ENCODE data around the gene BMP5.

DNA sequence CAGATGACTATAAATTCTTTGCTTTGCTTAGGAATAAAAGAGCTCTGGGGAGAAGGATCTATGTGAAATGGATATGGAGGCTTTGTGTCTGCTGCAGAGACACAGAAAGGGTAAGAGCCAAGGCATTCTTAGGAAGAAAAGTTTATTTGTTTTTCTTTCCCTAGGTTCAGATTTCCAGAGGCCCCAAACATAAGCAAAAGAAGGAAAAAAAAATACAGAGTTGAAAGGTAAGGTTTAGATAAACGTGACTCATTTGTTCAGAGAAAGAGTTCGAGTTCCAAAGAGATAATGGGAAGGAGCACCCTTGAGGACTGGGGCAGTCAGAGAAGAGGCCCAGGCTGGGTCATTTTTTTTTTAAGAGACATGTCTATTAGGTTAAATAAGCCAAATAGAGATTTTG is 27.4 kb upstream of the BMP5 start:
- TF ChIP-seq TAF1 (conservative IDR thresholded peaks at IDR 0.05), result no peak
- no peak for TF ChIP-seq CTCF (IDR thresholded peaks at IDR 0.05; ENCODE audit: low read depth, low read length, missing input control)
- no peak for TF ChIP-seq JUND (IDR thresholded peaks at IDR 0.05)

Data from liver (tissue), 3 donors.